Right ventricle myocardium inferior (tissue), 1 donor: Measurements from ENCODE around the gene MAGEA11. TPM values are rescaled to one million over a fixed set of nuclear protein-coding genes. Genes with fewer than 3 reads are reported as not detected.
"Not testable (repeated sequence)": the region's sequence is repeated elsewhere in the genome, so short reads cannot be mapped to it uniquely, and the experiment has no call there.

Source experiments
- ATAC-seq: fragments of 200-7000 bp; cut with Tn5 transposase; one replicate; pipeline ENCODE4 v1.9.1; 2020; ENCODE audit warnings: mild to moderate bottlenecking, moderate library complexity
- DNase-seq: peaks from one replicate; pipeline ENCODE4 v3.0.0; 2021; ENCODE audit errors: missing footprints
- intact Hi-C: fragments of 100-400 bp; cut with DNase I; formaldehyde crosslinking; loops from one replicate; pipeline ENCODE4 v1.11.0; 2022
- long read RNA-seq: library from polyadenylated mRNA; unstranded; transcript quantifications from one replicate; pipeline ENCODE4 v2.0.0, GENCODE V29; 2021
- total RNA-seq: library from RNA; stranded (reverse); fragmentation: NEBNext Ultra II Directional; extraction: Animal tissue kit (Norgen Biotek cat#: 25700); gene quantifications from one replicate; pipeline ENCODE4 v1.2.1, GENCODE V29; 2021
- donor health status: DM: no; HTN: yes; CAD: no; lungs with severe emphysema.

MAGEA11 gene
- total RNA-seq: not detected
- long read RNA-seq: 0 reads

- ATAC-seq (no peak), DNase-seq (no peak)
- intact Hi-C loops: no loop called here
These were observed at the start of gene MAGEA11 for GRCh38 chrX:149711545-149712236. TSS of gene MAGEA11 (plus strand) at chrX:149712060. CDS start at chrX:149713160, 1,100 bp downstream.

- ATAC-seq, DNase-seq, intact Hi-C loops: not testable (repeated sequence)
These were observed 36.8 kb upstream of the MAGEA11 start for GRCh38 chrX:149675088-149675487.

- DNase-seq, intact Hi-C loops, ATAC-seq: not testable (repeated sequence)
These were observed 36.3 kb upstream of the MAGEA11 start for GRCh38 chrX:149675554-149675953.

- ATAC-seq, DNase-seq, intact Hi-C loops: not testable (repeated sequence)
These were observed 32.6 kb upstream of the MAGEA11 start for GRCh38 chrX:149679164-149679678.

DNA sequence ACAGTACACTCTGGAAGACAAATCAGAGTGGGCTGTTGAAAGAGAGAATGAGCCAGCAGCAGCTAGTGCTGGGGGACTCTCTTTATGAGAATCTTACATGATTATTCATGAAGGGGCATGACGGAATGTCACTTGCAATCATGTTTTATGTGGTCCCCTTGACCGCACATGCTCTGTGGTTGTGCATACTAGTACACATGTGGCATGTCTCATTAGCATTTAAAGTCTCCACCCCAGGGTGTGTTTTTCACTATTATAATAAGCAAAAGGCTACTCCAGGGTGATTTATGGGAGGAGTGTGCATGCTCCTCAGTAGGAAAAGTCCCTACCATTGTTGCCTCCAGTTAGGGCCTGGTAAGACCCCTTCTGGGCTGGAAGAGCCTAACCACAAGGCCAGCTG lies 30.7 kb upstream of the MAGEA11 start:
- intact Hi-C loops: no loop called here
- no peak for DNase-seq
- no peak for ATAC-seq

DNA sequence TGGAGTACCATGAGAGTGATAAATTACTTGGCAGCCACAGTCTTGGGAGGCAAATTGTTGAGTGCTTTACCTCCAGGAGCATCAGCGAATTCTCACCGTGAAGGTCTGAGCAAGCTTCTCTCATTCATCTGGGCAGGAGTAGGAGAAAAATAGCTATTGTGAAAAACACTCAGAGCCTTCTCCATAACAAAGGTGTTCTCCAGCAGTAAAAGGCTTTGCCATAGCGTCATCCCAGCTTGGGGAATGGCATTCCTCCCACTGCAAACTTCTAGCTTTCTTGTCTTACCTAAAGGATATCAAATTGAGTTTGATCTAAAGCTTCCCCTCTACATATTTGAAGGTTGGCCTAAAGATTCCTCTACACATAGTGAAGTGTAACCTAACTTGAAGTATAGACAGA lies 29.8 kb upstream of the MAGEA11 start:
- no peak for DNase-seq
- ATAC-seq: no peak
- intact Hi-C loops: no loop called here

- ATAC-seq: no peak
- intact Hi-C loops: no loop called here
- no peak for DNase-seq
These were observed 28.6 kb upstream of the MAGEA11 start for GRCh38 chrX:149682956-149683947.

- no peak for ATAC-seq
- intact Hi-C loops: no loop called here
- DNase-seq: no peak
These were observed 27.7 kb upstream of the MAGEA11 start for GRCh38 chrX:149683966-149684730.

- intact Hi-C loops: no loop called here
- ATAC-seq (no peak), DNase-seq (no peak)
These were observed 23.9 kb upstream of the MAGEA11 start for GRCh38 chrX:149687991-149688390.

- intact Hi-C loops: no loop called here
These were observed 23.3 kb upstream of the MAGEA11 start for GRCh38 chrX:149688552-149688951.

DNA sequence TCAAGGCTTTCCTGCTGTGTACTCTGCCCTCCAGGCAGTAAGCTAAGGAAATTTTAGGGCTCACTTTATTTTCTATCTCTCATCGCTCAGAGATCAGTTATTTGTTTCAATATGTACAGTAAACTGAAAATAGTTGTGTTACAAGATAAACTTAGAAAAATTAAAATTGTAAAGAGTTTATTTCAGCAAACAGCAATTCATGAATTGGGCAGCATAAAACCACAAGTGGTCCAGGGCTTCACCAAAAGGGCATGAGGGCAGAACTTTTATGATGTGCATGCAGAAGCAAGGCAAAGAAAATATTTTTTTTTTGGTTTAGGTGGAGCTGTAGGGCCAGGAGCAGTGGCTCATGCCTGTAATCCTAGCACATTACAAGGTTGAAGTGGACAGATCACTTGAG lies 20.1 kb upstream of the MAGEA11 start:
- intact Hi-C loops: no loop called here
- no peak for DNase-seq
- ATAC-seq: no peak

More at GRCh38 chrX:149688552-149688951, 23.3 kb upstream of the MAGEA11 start:
- ATAC-seq (no peak), DNase-seq (no peak)

DNA sequence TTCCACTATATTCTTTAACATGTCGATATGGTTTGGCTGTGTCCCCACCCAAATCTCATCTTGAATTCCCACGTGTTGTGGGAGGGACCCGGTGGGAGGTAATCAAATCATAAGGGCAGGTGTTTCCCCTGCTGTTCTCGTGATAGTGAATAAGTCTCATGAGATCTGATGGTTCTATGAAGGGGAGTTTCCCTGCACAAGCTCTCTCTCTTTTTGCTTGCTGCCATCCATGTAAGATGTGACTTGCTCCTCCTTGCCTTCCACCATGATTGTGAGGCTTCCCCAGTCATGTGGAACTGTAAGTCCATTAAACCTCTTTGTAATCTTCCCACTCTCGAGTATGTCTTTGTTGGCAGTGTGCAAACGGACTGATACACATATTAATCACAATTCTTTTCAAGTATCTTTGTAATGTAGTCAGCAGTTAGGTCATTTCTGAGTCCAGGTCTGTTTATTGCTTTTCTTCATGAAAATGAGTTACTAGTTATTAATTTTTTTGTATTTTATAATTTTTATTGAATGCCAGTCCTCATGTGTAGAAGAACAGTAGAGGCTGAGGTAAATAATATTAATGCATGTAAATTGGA lies 19.1 kb upstream of the MAGEA11 start:
- DNase-seq, ATAC-seq, intact Hi-C loops: not testable (repeated sequence)

GRCh38 chrX:149699761-149700160 lies 12.1 kb upstream of the MAGEA11 start:
- DNase-seq (no peak), ATAC-seq (no peak)
- intact Hi-C loops: no loop called here

GRCh38 chrX:149704664-149705063 lies 7.2 kb upstream of the MAGEA11 start:
- DNase-seq (no peak), ATAC-seq (no peak)
- intact Hi-C loops: no loop called here

- no peak for ATAC-seq
- intact Hi-C loops: no loop called here
- DNase-seq: no peak
These were observed 4.5 kb upstream of the MAGEA11 start for GRCh38 chrX:149707147-149707901.

GRCh38 chrX:149712831-149713230 lies 971 bp downstream of the MAGEA11 start:
- intact Hi-C loops: no loop called here
- ATAC-seq: no peak

GRCh38 chrX:149713279-149714050 lies 1.6 kb downstream of the MAGEA11 start:
- DNase-seq (no peak), ATAC-seq (no peak)
- intact Hi-C loops: no loop called here

More at GRCh38 chrX:149712831-149713230, 971 bp downstream of the MAGEA11 start:
- no peak for DNase-seq
